HG03095 (cell line): ENCODE data around the gene CD226.
A peak's percentile ranks its signal among the peaks of the same experiment; 100 is the strongest.
"Not testable (repeated sequence)": the region's sequence is repeated elsewhere in the genome, so short reads cannot be mapped to it uniquely, and the experiment has no call there.

Experiments
- ATAC-seq: cut with Tn5 transposase; IDR thresholded peaks from one replicate; pipeline ENCODE4 v1.9.1; 2021; ENCODE audit warnings: moderate library complexity; ENCODE audit not compliant: unreplicated experiment

The CD226 gene

GRCh38 chr18:69956665-69957620, 9.3 kb upstream of the CD226 start:
- ATAC-seq: peak; percentile 17

- ATAC-seq: peak; percentile 32
Observed at GRCh38 chr18:69956057-69956456, 8.4 kb upstream of the CD226 start.

GRCh38 chr18:69954719-69955480, 7.2 kb upstream of the CD226 start:
- peak; percentile 28 for ATAC-seq

- no peak for ATAC-seq
Observed at GRCh38 chr18:69953191-69953590, 5.5 kb upstream of the CD226 start.

- no peak for ATAC-seq
Observed at GRCh38 chr18:69951182-69951581, 3.5 kb upstream of the CD226 start.

GRCh38 chr18:69949538-69949936, 1.9 kb upstream of the CD226 start:
- no peak for ATAC-seq

GRCh38 chr18:69948919-69949537, 1.4 kb upstream of the CD226 start:
- peak; percentile 79 for ATAC-seq

GRCh38 chr18:69948256-69948655, 583 bp upstream of the CD226 start:
- ATAC-seq: no peak

GRCh38 chr18:69946608-69947155, 991 bp downstream of the CD226 start:
- ATAC-seq: no peak

GRCh38 chr18:69945220-69946114, 2.2 kb downstream of the CD226 start:
- no peak for ATAC-seq

GRCh38 chr18:69944436-69944835, 3.2 kb downstream of the CD226 start:
- no peak for ATAC-seq

- no peak for ATAC-seq
Observed at GRCh38 chr18:69943021-69943420, 4.7 kb downstream of the CD226 start.

- ATAC-seq: no peak
Observed at GRCh38 chr18:69941183-69941582, 6.5 kb downstream of the CD226 start.

- not testable (repeated sequence) for ATAC-seq
Observed at GRCh38 chr18:69939812-69940211, 7.9 kb downstream of the CD226 start.

GRCh38 chr18:69936191-69936558, 11.5 kb downstream of the CD226 start:
- no peak for ATAC-seq

GRCh38 chr18:69935319-69936190, 12.1 kb downstream of the CD226 start:
- ATAC-seq: peak; percentile 59

GRCh38 chr18:69934601-69935265, 12.9 kb downstream of the CD226 start:
- ATAC-seq: no peak

- ATAC-seq: no peak
Observed at GRCh38 chr18:69929041-69929774, 18.5 kb downstream of the CD226 start.
